ENCODE results near the gene CTNNA1.

DNA sequence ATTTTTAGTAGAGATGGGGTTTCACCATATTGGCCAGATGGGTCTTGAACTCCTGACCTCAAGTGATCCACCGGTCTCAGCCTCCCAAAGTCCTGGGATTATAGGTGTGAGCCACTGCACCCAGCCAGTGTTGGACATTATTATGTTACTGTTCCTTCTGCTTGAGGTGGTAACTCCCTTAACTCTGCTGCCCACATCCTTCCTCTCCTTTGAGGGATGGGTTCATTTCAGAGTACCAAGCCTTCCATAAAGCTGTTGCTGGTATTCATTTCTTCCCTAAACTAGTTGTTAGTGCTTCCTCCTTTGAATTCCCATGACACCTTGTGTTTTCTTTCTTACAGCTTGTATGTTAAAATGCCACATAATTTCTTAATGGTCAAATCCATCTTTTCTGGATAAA lies 54.0 kb downstream of the CTNNA1 start:
- TF ChIP-seq CTCF (tag by site-specific recombination; IDR thresholded peaks at IDR 0.05) (no peak), ZNF76 (tag by site-specific recombination; IDR thresholded peaks at IDR 0.05; ENCODE audit: borderline replicate concordance, low read depth) (no peak)

Measured in HEK293 (cell line).